WTC11 (cell line): ENCODE data around the gene GATA2. TPM values are rescaled to one million over a fixed set of nuclear protein-coding genes. Genes with fewer than 3 reads are reported as not detected.

ENCODE experiments used
- ATAC-seq: fragments of 200-7000 bp; cut with Tn5 transposase; 2 replicates; pipeline ENCODE4 v1.10.0; 2021; ENCODE audit warnings: mild to moderate bottlenecking, moderate library complexity
- CTCF ChIA-PET: fragments of 300-600 bp; sonication (Branson Sonifier 250); formaldehyde crosslinking; loops from one replicate; lab custom pipeline; 2021; ENCODE audit warnings: antibody characterized with exemption; lab: Charles Lee
- POLR2A ChIA-PET: fragments of 350-600 bp; sonication (Branson Sonifier 250); formaldehyde crosslinking; loops from one replicate; lab custom pipeline; 2021; ENCODE audit warnings: antibody characterized with exemption; lab: Charles Lee
- DNase-seq: peaks from one replicate; pipeline ENCODE4 v3.0.0; 2021; ENCODE audit warnings: low spot score
- H3K27ac Mint-ChIP-seq: 2 replicates; pipeline ENCODE4 v1.8.0; 2021; ENCODE audit warnings: mixed read lengths
- H3K27me3 Mint-ChIP-seq: 2 replicates; pipeline ENCODE4 v1.8.0; 2021; ENCODE audit warnings: low read depth, mild to moderate bottlenecking, moderate library complexity, mixed read lengths
- H3K36me3 Mint-ChIP-seq: 2 replicates; pipeline ENCODE4 v1.8.0; 2021; ENCODE audit warnings: mixed read lengths
- H3K4me1 Mint-ChIP-seq: 2 replicates; pipeline ENCODE4 v1.8.0; 2022; ENCODE audit warnings: mixed read lengths
- H3K4me3 Mint-ChIP-seq: 2 replicates; pipeline ENCODE4 v1.8.0; 2021; ENCODE audit warnings: mild to moderate bottlenecking, moderate library complexity, mixed read lengths
- H3K9me3 Mint-ChIP-seq: 2 replicates; pipeline ENCODE4 v1.8.0; 2021; ENCODE audit warnings: mixed read lengths
- ATF2 ChIP-seq: sonication (generic); formaldehyde crosslinking; IDR thresholded peaks from 2 replicates; pipeline ENCODE4 v1.8.1; 2022; ENCODE audit warnings: low read depth, missing genetic modification reagents, borderline replicate concordance
- GTF2I ChIP-seq: fragments of 250-450 bp; sonication (Bioruptor Pico); conservative IDR thresholded peaks from 2 replicates; pipeline ENCODE4 v1.4.0; 2021; ENCODE audit warnings: mild to moderate bottlenecking
- MXD4 ChIP-seq: fragments of 250-450 bp; sonication (Bioruptor Pico); IDR thresholded peaks from 2 replicates; pipeline ENCODE4 v1.8.0; 2021; ENCODE audit warnings: mild to moderate bottlenecking, moderate library complexity, borderline replicate concordance
- NFYB ChIP-seq: sonication (generic); formaldehyde crosslinking; conservative IDR thresholded peaks from 2 replicates; pipeline ENCODE4 v1.8.0; 2022; ENCODE audit warnings: low read depth, missing genetic modification reagents
- NR1H2 ChIP-seq: sonication (generic); formaldehyde crosslinking; IDR thresholded peaks from 2 replicates; pipeline ENCODE4 v1.9.0; 2021; ENCODE audit warnings: mild to moderate bottlenecking, moderate library complexity, missing genetic modification reagents
- NR2C2 ChIP-seq: sonication (generic); formaldehyde crosslinking; IDR thresholded peaks from 2 replicates; pipeline ENCODE4 v1.8.0; 2022; ENCODE audit warnings: mild to moderate bottlenecking, missing genetic modification reagents
- PRDM15 ChIP-seq: sonication (generic); formaldehyde crosslinking; IDR thresholded peaks from 2 replicates; pipeline ENCODE4 v1.8.0; 2022; ENCODE audit warnings: missing genetic modification reagents
- PRRX2 ChIP-seq: fragments of 250-450 bp; sonication (Bioruptor Pico); IDR thresholded peaks from 2 replicates; pipeline ENCODE4 v1.8.0; 2021; ENCODE audit warnings: mild to moderate bottlenecking
- TCF7 ChIP-seq: sonication (generic); formaldehyde crosslinking; IDR thresholded peaks from 2 replicates; pipeline ENCODE4 v1.8.0; 2022; ENCODE audit warnings: mild to moderate bottlenecking, low read depth, missing genetic modification reagents, moderate library complexity
- TP53 ChIP-seq: sonication (generic); formaldehyde crosslinking; IDR thresholded peaks from 2 replicates; pipeline ENCODE4 v1.8.1; 2023; ENCODE audit warnings: mild to moderate bottlenecking, missing genetic modification reagents
- USF1 ChIP-seq: sonication (generic); formaldehyde crosslinking; IDR thresholded peaks from 2 replicates; pipeline ENCODE4 v1.8.0; 2022; ENCODE audit warnings: mild to moderate bottlenecking, missing genetic modification reagents
- ZBTB21 ChIP-seq: sonication (generic); formaldehyde crosslinking; IDR thresholded peaks from 2 replicates; pipeline ENCODE4 v1.8.1; 2023; ENCODE audit warnings: mild to moderate bottlenecking, missing genetic modification reagents, borderline replicate concordance
- ZNF317 ChIP-seq: sonication (generic); formaldehyde crosslinking; IDR thresholded peaks from 2 replicates; pipeline ENCODE4 v1.8.1; 2023; ENCODE audit warnings: low read depth, mild to moderate bottlenecking, moderate library complexity, missing genetic modification reagents, borderline replicate concordance
- ZNF671 ChIP-seq: fragments of 250-450 bp; sonication (Bioruptor Pico); IDR thresholded peaks from 2 replicates; pipeline ENCODE4 v1.8.0; 2021; ENCODE audit warnings: mild to moderate bottlenecking
- total RNA-seq: library from RNA; stranded (reverse); gene quantifications from 3 replicates; pipeline ENCODE4 v1.2.3, GENCODE V29; 2021
- TF ChIP-seq, protein P1 (sequence below): fragments of 250-450 bp; sonication (Bioruptor Pico); IDR thresholded peaks from 2 replicates; pipeline ENCODE4 v1.9.0; 2021; ENCODE audit warnings: mild to moderate bottlenecking
- TF ChIP-seq, protein P2 (sequence below): sonication (generic); formaldehyde crosslinking; IDR thresholded peaks from 2 replicates; pipeline ENCODE4 v1.8.0; 2023; ENCODE audit warnings: mild to moderate bottlenecking, missing genetic modification reagents
- TF ChIP-seq, protein P3 (sequence below): sonication (generic); formaldehyde crosslinking; IDR thresholded peaks from 2 replicates; pipeline ENCODE4 v1.8.1; 2022; ENCODE audit warnings: mild to moderate bottlenecking, moderate library complexity, missing genetic modification reagents
- TF ChIP-seq, protein P4 (sequence below): sonication (generic); formaldehyde crosslinking; IDR thresholded peaks from 2 replicates; pipeline ENCODE4 v1.8.0; 2022; ENCODE audit warnings: mild to moderate bottlenecking, missing genetic modification reagents
- TF ChIP-seq, protein P5 (sequence below): sonication (generic); formaldehyde crosslinking; conservative IDR thresholded peaks from 2 replicates; pipeline ENCODE4 v1.8.1; 2022; ENCODE audit warnings: mild to moderate bottlenecking, missing genetic modification reagents
- TF ChIP-seq, protein P6 (sequence below): fragments of 250-450 bp; sonication (Bioruptor Pico); IDR thresholded peaks from 2 replicates; pipeline ENCODE4 v2.1.2; 2022; ENCODE audit warnings: mild to moderate bottlenecking, moderate library complexity
- TF ChIP-seq, protein P7 (sequence below): sonication (generic); formaldehyde crosslinking; IDR thresholded peaks from 2 replicates; pipeline ENCODE4 v1.8.1; 2022; ENCODE audit warnings: mild to moderate bottlenecking, missing genetic modification reagents, moderate library complexity, borderline replicate concordance
- TF ChIP-seq, protein P8 (sequence below): fragments of 250-450 bp; sonication (Bioruptor Pico); IDR thresholded peaks from 2 replicates; pipeline ENCODE4 v1.9.0; 2021; ENCODE audit warnings: moderate library complexity, mild to moderate bottlenecking, inconsistent platforms, borderline replicate concordance

The GATA2 gene
- total RNA-seq, 1 experiment from 2014 or later = 1.6 TPM

- TF ChIP-seq PRDM15 (CRISPR knock-in tag) = no peak
- TF ChIP-seq MXD4 (CRISPR knock-in tag) = no peak
- no peak for TF ChIP-seq ZNF671 (CRISPR knock-in tag)
- TF ChIP-seq, protein P1, sequence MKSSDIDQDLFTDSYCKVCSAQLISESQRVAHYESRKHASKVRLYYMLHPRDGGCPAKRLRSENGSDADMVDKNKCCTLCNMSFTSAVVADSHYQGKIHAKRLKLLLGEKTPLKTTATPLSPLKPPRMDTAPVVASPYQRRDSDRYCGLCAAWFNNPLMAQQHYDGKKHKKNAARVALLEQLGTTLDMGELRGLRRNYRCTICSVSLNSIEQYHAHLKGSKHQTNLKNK = no peak
- no peak for TF ChIP-seq ATF2 (CRISPR knock-in tag)
- TF ChIP-seq ZNF317 (CRISPR knock-in tag) = no peak
- TF ChIP-seq NR1H2 (CRISPR knock-in tag) = no peak
- TF ChIP-seq, protein P2, sequence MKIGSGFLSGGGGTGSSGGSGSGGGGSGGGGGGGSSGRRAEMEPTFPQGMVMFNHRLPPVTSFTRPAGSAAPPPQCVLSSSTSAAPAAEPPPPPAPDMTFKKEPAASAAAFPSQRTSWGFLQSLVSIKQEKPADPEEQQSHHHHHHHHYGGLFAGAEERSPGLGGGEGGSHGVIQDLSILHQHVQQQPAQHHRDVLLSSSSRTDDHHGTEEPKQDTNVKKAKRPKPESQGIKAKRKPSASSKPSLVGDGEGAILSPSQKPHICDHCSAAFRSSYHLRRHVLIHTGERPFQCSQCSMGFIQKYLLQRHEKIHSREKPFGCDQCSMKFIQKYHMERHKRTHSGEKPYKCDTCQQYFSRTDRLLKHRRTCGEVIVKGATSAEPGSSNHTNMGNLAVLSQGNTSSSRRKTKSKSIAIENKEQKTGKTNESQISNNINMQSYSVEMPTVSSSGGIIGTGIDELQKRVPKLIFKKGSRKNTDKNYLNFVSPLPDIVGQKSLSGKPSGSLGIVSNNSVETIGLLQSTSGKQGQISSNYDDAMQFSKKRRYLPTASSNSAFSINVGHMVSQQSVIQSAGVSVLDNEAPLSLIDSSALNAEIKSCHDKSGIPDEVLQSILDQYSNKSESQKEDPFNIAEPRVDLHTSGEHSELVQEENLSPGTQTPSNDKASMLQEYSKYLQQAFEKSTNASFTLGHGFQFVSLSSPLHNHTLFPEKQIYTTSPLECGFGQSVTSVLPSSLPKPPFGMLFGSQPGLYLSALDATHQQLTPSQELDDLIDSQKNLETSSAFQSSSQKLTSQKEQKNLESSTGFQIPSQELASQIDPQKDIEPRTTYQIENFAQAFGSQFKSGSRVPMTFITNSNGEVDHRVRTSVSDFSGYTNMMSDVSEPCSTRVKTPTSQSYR (CRISPR knock-in tag) = no peak
- TF ChIP-seq TP53 (CRISPR knock-in tag) = no peak
Observed at GRCh38 chr3:128471720-128472119, 21.3 kb downstream of the GATA2 start (continued).

DNA sequence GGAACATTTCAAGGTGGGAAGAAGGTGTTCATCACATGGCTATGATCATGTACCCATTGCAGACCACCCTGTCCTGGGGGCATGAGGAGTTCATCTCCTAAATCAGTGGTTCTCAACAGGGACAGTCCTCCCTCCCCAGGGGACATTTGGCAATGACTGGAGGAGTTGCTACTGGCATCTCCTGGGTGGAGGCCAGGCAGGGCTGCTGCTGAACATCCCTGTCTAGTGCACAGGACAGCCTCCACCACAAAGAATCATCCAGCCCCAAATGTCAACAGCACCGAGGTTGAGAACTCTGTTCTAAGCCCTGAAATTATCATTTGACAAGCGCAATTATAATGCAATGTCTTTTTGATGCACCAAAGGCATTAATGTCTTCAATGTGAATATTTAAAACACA is 21.9 kb downstream of the GATA2 start:
- POLR2A ChIA-PET = no interaction called here
- H3K36me3 Mint-ChIP-seq = no peaks in the 10 kb centered on the region
- CTCF ChIA-PET = no interaction called here
- no peak overlapping the region for H3K27ac Mint-ChIP-seq
- no peak for DNase-seq
- no peak for ATAC-seq
- H3K4me1 Mint-ChIP-seq = peaks cover 22% of the 10 kb centered on the region
- H3K27me3 Mint-ChIP-seq = peaks cover 70% of the 10 kb centered on the region
- no peaks in the 10 kb centered on the region for H3K9me3 Mint-ChIP-seq
- no peak overlapping the region for H3K4me3 Mint-ChIP-seq
- TF ChIP-seq USF1 (CRISPR knock-in tag) (no peak), MXD4 (CRISPR knock-in tag) (no peak), ZNF317 (CRISPR knock-in tag) (no peak), GTF2I (no peak), ZBTB21 (no peak), PRRX2 (CRISPR knock-in tag) (no peak), TCF7 (CRISPR knock-in tag) (no peak), NFYB (CRISPR knock-in tag) (no peak), NR2C2 (CRISPR knock-in tag) (no peak)
- TF ChIP-seq, protein P3, sequence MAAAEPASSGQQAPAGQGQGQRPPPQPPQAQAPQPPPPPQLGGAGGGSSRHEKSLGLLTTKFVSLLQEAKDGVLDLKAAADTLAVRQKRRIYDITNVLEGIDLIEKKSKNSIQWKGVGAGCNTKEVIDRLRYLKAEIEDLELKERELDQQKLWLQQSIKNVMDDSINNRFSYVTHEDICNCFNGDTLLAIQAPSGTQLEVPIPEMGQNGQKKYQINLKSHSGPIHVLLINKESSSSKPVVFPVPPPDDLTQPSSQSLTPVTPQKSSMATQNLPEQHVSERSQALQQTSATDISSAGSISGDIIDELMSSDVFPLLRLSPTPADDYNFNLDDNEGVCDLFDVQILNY = no peak
- TF ChIP-seq, protein P4, sequence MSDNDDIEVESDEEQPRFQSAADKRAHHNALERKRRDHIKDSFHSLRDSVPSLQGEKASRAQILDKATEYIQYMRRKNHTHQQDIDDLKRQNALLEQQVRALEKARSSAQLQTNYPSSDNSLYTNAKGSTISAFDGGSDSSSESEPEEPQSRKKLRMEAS = no peak
- TF ChIP-seq, protein P5, sequence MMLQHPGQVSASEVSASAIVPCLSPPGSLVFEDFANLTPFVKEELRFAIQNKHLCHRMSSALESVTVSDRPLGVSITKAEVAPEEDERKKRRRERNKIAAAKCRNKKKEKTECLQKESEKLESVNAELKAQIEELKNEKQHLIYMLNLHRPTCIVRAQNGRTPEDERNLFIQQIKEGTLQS (CRISPR knock-in tag) = no peak
- TF ChIP-seq, protein P6, sequence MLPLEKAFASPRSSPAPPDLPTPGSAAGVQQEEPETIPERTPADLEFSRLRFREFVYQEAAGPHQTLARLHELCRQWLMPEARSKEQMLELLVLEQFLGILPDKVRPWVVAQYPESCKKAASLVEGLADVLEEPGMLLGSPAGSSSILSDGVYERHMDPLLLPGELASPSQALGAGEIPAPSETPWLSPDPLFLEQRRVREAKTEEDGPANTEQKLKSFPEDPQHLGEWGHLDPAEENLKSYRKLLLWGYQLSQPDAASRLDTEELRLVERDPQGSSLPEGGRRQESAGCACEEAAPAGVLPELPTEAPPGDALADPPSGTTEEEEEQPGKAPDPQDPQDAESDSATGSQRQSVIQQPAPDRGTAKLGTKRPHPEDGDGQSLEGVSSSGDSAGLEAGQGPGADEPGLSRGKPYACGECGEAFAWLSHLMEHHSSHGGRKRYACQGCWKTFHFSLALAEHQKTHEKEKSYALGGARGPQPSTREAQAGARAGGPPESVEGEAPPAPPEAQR (CRISPR knock-in tag) = no peak
- TF ChIP-seq, protein P7, sequence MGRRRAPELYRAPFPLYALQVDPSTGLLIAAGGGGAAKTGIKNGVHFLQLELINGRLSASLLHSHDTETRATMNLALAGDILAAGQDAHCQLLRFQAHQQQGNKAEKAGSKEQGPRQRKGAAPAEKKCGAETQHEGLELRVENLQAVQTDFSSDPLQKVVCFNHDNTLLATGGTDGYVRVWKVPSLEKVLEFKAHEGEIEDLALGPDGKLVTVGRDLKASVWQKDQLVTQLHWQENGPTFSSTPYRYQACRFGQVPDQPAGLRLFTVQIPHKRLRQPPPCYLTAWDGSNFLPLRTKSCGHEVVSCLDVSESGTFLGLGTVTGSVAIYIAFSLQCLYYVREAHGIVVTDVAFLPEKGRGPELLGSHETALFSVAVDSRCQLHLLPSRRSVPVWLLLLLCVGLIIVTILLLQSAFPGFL (CRISPR knock-in tag) = no peak
- TF ChIP-seq, protein P8, sequence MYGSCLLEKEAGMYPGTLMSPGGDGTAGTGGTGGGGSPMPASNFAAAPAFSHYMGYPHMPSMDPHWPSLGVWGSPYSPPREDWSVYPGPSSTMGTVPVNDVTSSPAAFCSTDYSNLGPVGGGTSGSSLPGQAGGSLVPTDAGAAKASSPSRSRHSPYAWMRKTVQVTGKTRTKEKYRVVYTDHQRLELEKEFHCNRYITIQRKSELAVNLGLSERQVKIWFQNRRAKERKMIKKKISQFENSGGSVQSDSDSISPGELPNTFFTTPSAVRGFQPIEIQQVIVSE (CRISPR knock-in tag) = no peak
- TF ChIP-seq, all 79 proteins: peak for 0
